OCI-LY1 (cell line): ENCODE results near the gene EMID1.

Experiments
- EZH2 ChIP-seq: fragments of 200-600 bp; sonication (generic), shearing (Covaris generic); IDR thresholded peaks from 2 replicates; pipeline ENCODE4 v1.8.0; 2017; ENCODE audit warnings: borderline replicate concordance, mixed run types, mild to moderate bottlenecking, antibody characterized with exemption, low read length, moderate library complexity, mixed read lengths
- TF ChIP-seq, protein P1 (sequence below): fragments of 200-600 bp; sonication (generic), shearing (Covaris generic); IDR thresholded peaks from 2 replicates; pipeline ENCODE4 v1.5.1; 2017; ENCODE audit warnings: mild to moderate bottlenecking, antibody characterized with exemption, low read length, moderate library complexity, mixed read lengths

DNA sequence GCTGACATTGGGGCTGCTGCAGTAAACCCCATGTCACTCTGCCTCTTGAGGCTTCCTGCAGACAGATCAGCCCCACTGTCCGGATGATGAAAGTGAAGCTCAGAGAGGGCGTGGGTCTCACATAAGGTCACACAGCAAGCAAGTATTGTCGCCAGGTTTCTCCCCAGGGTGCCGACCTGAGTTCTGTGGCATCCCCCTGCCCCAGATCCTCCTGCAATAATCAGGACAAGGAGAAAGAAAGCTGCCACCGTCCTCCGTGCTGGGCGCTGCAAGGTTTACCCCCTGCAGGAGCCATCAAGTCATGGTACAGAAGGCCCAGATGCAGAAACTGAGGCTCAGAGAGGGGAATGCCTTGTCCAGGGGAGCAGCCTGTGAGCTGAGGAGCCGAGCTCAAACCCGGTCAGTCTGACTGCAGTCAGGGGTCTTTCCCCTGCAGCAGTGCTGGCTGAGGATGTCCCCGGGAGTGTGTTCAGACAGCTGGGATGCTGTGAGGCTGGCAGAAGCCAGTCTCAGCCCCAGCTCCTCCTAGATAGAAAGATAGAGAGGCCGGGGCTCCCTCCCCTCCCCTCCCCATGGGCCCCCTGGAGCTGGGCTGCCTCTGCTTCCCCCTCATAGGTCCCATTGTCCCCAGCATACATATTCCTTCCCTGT is 13.2 kb downstream of the EMID1 start:
- TF ChIP-seq, protein P1, sequence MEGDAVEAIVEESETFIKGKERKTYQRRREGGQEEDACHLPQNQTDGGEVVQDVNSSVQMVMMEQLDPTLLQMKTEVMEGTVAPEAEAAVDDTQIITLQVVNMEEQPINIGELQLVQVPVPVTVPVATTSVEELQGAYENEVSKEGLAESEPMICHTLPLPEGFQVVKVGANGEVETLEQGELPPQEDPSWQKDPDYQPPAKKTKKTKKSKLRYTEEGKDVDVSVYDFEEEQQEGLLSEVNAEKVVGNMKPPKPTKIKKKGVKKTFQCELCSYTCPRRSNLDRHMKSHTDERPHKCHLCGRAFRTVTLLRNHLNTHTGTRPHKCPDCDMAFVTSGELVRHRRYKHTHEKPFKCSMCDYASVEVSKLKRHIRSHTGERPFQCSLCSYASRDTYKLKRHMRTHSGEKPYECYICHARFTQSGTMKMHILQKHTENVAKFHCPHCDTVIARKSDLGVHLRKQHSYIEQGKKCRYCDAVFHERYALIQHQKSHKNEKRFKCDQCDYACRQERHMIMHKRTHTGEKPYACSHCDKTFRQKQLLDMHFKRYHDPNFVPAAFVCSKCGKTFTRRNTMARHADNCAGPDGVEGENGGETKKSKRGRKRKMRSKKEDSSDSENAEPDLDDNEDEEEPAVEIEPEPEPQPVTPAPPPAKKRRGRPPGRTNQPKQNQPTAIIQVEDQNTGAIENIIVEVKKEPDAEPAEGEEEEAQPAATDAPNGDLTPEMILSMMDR, result no peak
- TF ChIP-seq EZH2, result no peak
